ENCODE results near the gene ABHD12. TPM values are rescaled to one million over a fixed set of nuclear protein-coding genes. Genes with fewer than 3 reads are reported as not detected.

ABHD12 gene
- polyA plus RNA-seq, 1 experiment, result 25.0 TPM

DNA sequence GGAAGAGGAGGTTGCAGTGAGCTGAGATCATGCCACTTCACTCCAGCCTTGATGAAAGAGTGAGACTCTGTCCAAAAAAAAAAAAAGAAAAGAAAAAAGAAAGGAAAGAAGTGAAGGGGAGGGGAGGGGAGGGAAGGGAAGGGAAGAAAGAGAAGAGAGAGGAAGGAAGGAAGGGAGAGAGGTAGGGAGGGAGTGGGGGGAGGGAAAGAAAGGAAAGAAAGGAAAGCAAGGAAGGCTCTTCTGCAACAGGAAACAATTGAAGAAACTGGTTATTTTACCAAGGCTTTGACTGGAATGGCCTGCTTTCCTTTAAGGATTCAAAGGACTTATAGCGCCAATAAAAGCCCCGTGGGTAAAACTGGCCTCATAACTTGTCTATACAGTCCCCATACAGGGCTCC, 64.6 kb downstream of the ABHD12 start:
- Histone ChIP-seq H3K36me3 (ENCODE audit: control insufficient read depth, insufficient read depth, low read length) (no peaks in the 10 kb centered on the region; the same call in none of the 2 replicates), H3K4me3 (ENCODE audit: low read depth, low read length) (no peak overlapping the region), H3K27me3 (ENCODE audit: control insufficient read depth, insufficient read depth, low read length) (no peaks in the 10 kb centered on the region)
- TF ChIP-seq, protein P1, sequence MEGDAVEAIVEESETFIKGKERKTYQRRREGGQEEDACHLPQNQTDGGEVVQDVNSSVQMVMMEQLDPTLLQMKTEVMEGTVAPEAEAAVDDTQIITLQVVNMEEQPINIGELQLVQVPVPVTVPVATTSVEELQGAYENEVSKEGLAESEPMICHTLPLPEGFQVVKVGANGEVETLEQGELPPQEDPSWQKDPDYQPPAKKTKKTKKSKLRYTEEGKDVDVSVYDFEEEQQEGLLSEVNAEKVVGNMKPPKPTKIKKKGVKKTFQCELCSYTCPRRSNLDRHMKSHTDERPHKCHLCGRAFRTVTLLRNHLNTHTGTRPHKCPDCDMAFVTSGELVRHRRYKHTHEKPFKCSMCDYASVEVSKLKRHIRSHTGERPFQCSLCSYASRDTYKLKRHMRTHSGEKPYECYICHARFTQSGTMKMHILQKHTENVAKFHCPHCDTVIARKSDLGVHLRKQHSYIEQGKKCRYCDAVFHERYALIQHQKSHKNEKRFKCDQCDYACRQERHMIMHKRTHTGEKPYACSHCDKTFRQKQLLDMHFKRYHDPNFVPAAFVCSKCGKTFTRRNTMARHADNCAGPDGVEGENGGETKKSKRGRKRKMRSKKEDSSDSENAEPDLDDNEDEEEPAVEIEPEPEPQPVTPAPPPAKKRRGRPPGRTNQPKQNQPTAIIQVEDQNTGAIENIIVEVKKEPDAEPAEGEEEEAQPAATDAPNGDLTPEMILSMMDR (IDR thresholded peaks at IDR 0.05; ENCODE audit: insufficient read depth, low read depth, low read length), result no peak
- no peak for DNase-seq (ENCODE audit: low read depth)
- ChIA-PET POLR2A (no interaction called here), CTCF (no interaction called here)

DNA sequence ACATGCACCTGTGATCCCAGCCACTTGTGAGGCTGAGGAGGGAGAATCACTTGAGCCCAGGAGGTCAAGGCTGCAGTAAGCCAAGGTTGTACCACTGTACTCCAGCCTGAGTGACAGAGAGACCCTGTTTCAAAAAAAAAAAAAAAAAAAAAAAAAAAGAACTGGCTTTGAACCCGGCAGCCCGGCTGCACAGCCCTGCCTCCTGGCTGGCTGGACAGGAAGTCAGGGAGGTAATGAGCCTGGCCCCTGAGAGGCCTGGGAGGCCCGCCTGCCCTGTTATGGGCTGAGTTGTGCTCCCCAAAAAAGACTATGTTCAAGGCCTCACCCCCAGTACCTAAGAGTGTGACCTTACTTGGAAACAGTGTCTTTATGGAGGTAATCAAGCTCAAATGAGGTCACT, 65.6 kb downstream of the ABHD12 start:
- H3K4me3 ChIP-seq (ENCODE audit: low read depth, low read length), result no peak overlapping the region
- H3K27me3 ChIP-seq (ENCODE audit: control insufficient read depth, insufficient read depth, low read length), result no peaks in the 10 kb centered on the region
- DNase-seq (ENCODE audit: low read depth), result no peak
- no peaks in the 10 kb centered on the region; the same call in none of the 2 replicates for H3K36me3 ChIP-seq (ENCODE audit: control insufficient read depth, insufficient read depth, low read length)
- ChIA-PET CTCF (no interaction called here), POLR2A (no interaction called here)
- TF ChIP-seq, protein P1 (IDR thresholded peaks at IDR 0.05; ENCODE audit: insufficient read depth, low read depth, low read length), result no peak

DNA sequence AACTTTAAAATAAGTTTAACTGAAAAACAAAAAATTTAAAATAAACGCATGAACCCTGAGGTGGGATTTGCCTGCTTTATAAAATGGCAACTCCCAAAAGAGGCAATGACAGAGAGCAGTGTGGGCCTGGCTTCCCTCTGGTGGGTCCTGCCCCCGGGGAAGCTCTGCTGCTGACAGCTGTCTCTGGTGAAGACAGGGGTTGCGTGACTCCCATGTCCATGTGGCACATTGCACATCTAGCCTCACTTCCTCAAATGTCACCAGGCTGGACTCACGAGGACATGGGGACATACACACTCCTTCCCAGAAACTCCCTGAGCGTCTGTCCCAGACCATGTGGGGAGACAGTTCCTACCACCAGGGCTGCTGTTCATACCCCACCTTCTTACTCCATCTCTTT, 66.2 kb downstream of the ABHD12 start:
- POLR2A ChIA-PET, result no interaction called here
- no peaks in the 10 kb centered on the region; the same call in none of the 2 replicates for H3K36me3 ChIP-seq (ENCODE audit: control insufficient read depth, insufficient read depth, low read length)
- CTCF ChIA-PET, result no interaction called here
- TF ChIP-seq, protein P1 (IDR thresholded peaks at IDR 0.05; ENCODE audit: insufficient read depth, low read depth, low read length), result no peak
- no peaks in the 10 kb centered on the region for H3K27me3 ChIP-seq (ENCODE audit: control insufficient read depth, insufficient read depth, low read length)
- DNase-seq (ENCODE audit: low read depth), result no peak
- no peak overlapping the region for H3K4me3 ChIP-seq (ENCODE audit: low read depth, low read length)

DNA sequence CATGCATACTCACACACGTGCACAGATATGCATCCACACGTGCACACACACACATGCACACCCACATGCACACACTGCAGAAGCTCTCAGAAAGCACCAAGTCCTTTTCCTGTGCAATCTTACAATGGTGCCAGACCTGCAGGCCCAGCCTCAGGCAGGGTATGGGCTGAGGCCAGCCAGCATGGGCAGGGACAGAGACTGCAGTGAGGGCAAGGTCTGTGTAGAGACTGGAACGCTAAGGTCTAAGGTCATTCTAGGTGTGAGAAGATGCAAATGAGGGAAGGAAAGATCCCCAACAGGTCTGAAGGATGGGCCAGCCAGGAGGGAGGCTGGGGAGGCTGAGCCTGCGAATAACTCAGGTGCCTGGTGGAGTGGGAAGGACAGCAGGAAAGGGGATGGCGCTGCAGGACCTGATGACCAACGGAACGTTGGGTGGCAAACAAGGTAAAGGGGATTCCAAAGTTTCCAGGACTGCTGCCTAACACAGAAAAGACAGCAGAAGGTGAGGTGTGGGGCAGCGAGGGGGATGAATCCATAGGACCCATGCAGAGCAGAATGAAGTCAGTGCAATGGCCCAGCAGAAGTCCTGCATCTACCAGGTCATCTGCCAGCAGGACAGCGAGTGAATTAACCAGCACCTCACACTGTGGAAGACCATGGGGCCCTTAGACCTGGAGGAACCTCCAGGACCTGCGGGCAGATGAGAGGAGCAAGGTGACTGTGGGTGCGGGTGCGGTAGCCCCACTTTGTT, 67.0 kb downstream of the ABHD12 start:
- no peak for DNase-seq (ENCODE audit: low read depth)
- CTCF ChIA-PET, result no interaction called here
- TF ChIP-seq, protein P1 (IDR thresholded peaks at IDR 0.05; ENCODE audit: insufficient read depth, low read depth, low read length), result no peak
- H3K36me3 ChIP-seq (ENCODE audit: control insufficient read depth, insufficient read depth, low read length), result no peaks in the 10 kb centered on the region; the same call in none of the 2 replicates
- H3K4me3 ChIP-seq (ENCODE audit: low read depth, low read length), result no peak overlapping the region
- POLR2A ChIA-PET, result no interaction called here
- no peaks in the 10 kb centered on the region for H3K27me3 ChIP-seq (ENCODE audit: control insufficient read depth, insufficient read depth, low read length)

DNA sequence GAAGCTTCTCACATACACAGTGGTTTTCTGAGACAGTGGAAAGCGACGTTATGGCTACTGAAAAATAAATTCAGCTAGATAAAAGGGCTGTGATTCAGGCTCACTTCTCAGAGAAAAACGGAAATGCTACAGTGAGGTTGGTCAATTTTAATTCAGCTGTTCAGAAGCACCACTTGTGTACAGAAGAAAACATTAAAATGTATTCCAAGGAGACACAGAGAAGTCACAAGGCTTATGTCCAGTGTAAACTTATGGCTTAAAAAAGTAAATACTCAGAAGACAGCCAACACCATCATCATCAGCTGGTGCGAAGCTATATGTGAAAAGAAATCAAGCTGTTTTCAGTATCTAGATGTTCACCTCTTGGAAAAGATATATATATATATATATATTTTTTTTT, 68.6 kb downstream of the ABHD12 start:
- no peak for DNase-seq (ENCODE audit: low read depth)
- Histone ChIP-seq H3K36me3 (ENCODE audit: control insufficient read depth, insufficient read depth, low read length) (peaks cover 1% of the 10 kb centered on the region), H3K4me3 (ENCODE audit: low read depth, low read length) (no peak overlapping the region), H3K27me3 (ENCODE audit: control insufficient read depth, insufficient read depth, low read length) (no peaks in the 10 kb centered on the region)
- TF ChIP-seq, protein P1 (IDR thresholded peaks at IDR 0.05; ENCODE audit: insufficient read depth, low read depth, low read length), result no peak
- ChIA-PET POLR2A (no interaction called here), CTCF (interaction anchor here (1.2 kb wide), 1 partner anchor 28 kb away, joined by 5 read pairs; no protein-coding TSS in a partner anchor)

All from BJ (cell line).